Parathyroid adenoma (tissue), 2 donors: ENCODE measurements around the gene CD200R1.

ENCODE experiments used
- H2AFZ ChIP-seq: fragments of 300-600 bp; sonication (generic); one replicate; pipeline ENCODE4 v1.7.0; 2017; ENCODE audit warnings: antibody characterized with exemption, mild to moderate bottlenecking
- H3K27ac ChIP-seq: fragments of 300-600 bp; sonication (generic); one replicate; pipeline ENCODE4 v1.7.0; 2017
- H3K27me3 ChIP-seq: fragments of 300-600 bp; sonication (generic); one replicate; pipeline ENCODE4 v1.7.0; 2017; ENCODE audit warnings: low read length; ENCODE audit not compliant: control insufficient read depth, insufficient read depth
- H3K36me3 ChIP-seq: fragments of 300-600 bp; sonication (generic); one replicate; pipeline ENCODE4 v1.7.0; 2017; ENCODE audit warnings: low read length; ENCODE audit not compliant: control insufficient read depth, insufficient read depth
- H3K4me1 ChIP-seq: fragments of 300-600 bp; sonication (generic); one replicate; pipeline ENCODE4 v1.7.0; 2017; ENCODE audit warnings: control low read depth
- H3K4me2 ChIP-seq: fragments of 300-600 bp; sonication (generic); one replicate; pipeline ENCODE4 v1.7.0; 2017; ENCODE audit warnings: low read length
- H3K4me3 ChIP-seq: fragments of 300-600 bp; sonication (generic); one replicate; pipeline ENCODE4 v1.7.0; 2017; ENCODE audit warnings: low read depth, low read length
- H3K79me2 ChIP-seq: fragments of 300-600 bp; sonication (generic); one replicate; pipeline ENCODE4 v1.7.0; 2017; ENCODE audit warnings: control low read depth
- H3K9ac ChIP-seq: fragments of 300-600 bp; sonication (generic); one replicate; pipeline ENCODE4 v1.7.0; 2017; ENCODE audit warnings: mild to moderate bottlenecking
- H3K9me3 ChIP-seq: fragments of 300-600 bp; sonication (generic); one replicate; pipeline ENCODE4 v1.7.0; 2017; ENCODE audit warnings: low read length; ENCODE audit not compliant: control insufficient read depth
- CTCF ChIP-seq: fragments of 300-600 bp; sonication (generic); IDR thresholded peaks from one replicate; pipeline ENCODE4 v1.7.0; 2017; ENCODE audit warnings: antibody characterized with exemption, mild to moderate bottlenecking
- donor health status: primary hyperparathyroidism.

Gene CD200R1

GRCh38 chr3:112904786-112905185, 70.1 kb downstream of the CD200R1 start:
- Histone ChIP-seq H3K79me2 (no peaks in the 10 kb centered on the region), H3K4me2 (no peak overlapping the region), H2AFZ (no peak overlapping the region), H3K9ac (no peak overlapping the region), H3K36me3 (no peaks in the 10 kb centered on the region), H3K9me3 (no peaks in the 10 kb centered on the region), H3K27ac (no peak overlapping the region), H3K4me3 (no peak overlapping the region), H3K4me1 (no peaks in the 10 kb centered on the region), H3K27me3 (no peaks in the 10 kb centered on the region)
- TF ChIP-seq CTCF = no peak

- H2AFZ ChIP-seq = no peak overlapping the region
- H3K9ac ChIP-seq = no peak overlapping the region
- H3K9me3 ChIP-seq = no peaks in the 10 kb centered on the region
- no peak overlapping the region for H3K4me3 ChIP-seq
- TF ChIP-seq CTCF = no peak
- no peak overlapping the region for H3K27ac ChIP-seq
- H3K4me2 ChIP-seq = no peak overlapping the region
- H3K79me2 ChIP-seq = no peaks in the 10 kb centered on the region
- H3K27me3 ChIP-seq = no peaks in the 10 kb centered on the region
- H3K4me1 ChIP-seq = no peaks in the 10 kb centered on the region
- H3K36me3 ChIP-seq = no peaks in the 10 kb centered on the region
Observed at GRCh38 chr3:112900113-112900512, 74.8 kb downstream of the CD200R1 start.

- no peak overlapping the region for H3K4me3 ChIP-seq
- no peaks in the 10 kb centered on the region for H3K36me3 ChIP-seq
- TF ChIP-seq CTCF = no peak
- no peaks in the 10 kb centered on the region for H3K9me3 ChIP-seq
- no peak overlapping the region for H3K9ac ChIP-seq
- H3K27ac ChIP-seq = no peak overlapping the region
- H3K27me3 ChIP-seq = no peaks in the 10 kb centered on the region
- H3K4me1 ChIP-seq = no peaks in the 10 kb centered on the region
- H2AFZ ChIP-seq = no peak overlapping the region
- no peaks in the 10 kb centered on the region for H3K79me2 ChIP-seq
- H3K4me2 ChIP-seq = no peak overlapping the region
Observed at GRCh38 chr3:112897791-112898190, 77.1 kb downstream of the CD200R1 start.

GRCh38 chr3:112894258-112894657, 80.6 kb downstream of the CD200R1 start:
- Histone ChIP-seq H3K79me2 (no peaks in the 10 kb centered on the region), H3K9me3 (no peaks in the 10 kb centered on the region), H3K27me3 (no peaks in the 10 kb centered on the region), H3K27ac (no peak overlapping the region), H2AFZ (no peak overlapping the region), H3K36me3 (no peaks in the 10 kb centered on the region), H3K4me2 (no peak overlapping the region), H3K4me1 (no peaks in the 10 kb centered on the region), H3K9ac (no peak overlapping the region), H3K4me3 (no peak overlapping the region)
- TF ChIP-seq CTCF = no peak

GRCh38 chr3:112889357-112889756, 85.5 kb downstream of the CD200R1 start:
- Histone ChIP-seq H3K27ac (no peak overlapping the region), H3K79me2 (no peaks in the 10 kb centered on the region), H2AFZ (no peak overlapping the region), H3K9me3 (no peaks in the 10 kb centered on the region), H3K4me3 (no peak overlapping the region), H3K4me2 (no peak overlapping the region), H3K36me3 (no peaks in the 10 kb centered on the region), H3K9ac (no peak overlapping the region), H3K4me1 (no peaks in the 10 kb centered on the region), H3K27me3 (no peaks in the 10 kb centered on the region)
- TF ChIP-seq CTCF = no peak
